ENCODE results near the gene KRT13.

KRT13 gene

DNA sequence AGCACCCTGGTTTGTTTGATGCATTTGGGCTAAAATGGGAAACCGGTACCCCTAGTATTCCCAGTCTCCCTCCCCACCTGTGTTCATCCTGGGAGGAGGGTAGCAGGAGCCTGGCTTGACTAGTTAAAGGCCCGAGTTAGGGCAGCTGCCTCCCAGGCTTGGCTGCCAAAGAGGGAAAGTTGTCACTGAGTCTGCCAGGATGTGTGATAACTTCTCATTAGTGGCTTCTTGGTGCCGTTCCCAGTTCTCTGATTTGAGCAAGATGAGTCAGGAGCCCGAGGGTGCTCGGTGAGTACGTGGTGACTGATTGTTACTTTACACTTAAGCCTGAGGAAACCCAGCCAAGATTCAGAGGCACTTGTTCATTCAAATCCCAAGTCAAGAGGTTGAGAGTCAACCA, 40.7 kb downstream of the KRT13 start:
- H3K27ac ChIP-seq, result no peak overlapping the region
- TF ChIP-seq ZFX (IDR thresholded peaks at IDR 0.05) (no peak), CTCF (conservative IDR thresholded peaks at IDR 0.05) (no peak)

DNA sequence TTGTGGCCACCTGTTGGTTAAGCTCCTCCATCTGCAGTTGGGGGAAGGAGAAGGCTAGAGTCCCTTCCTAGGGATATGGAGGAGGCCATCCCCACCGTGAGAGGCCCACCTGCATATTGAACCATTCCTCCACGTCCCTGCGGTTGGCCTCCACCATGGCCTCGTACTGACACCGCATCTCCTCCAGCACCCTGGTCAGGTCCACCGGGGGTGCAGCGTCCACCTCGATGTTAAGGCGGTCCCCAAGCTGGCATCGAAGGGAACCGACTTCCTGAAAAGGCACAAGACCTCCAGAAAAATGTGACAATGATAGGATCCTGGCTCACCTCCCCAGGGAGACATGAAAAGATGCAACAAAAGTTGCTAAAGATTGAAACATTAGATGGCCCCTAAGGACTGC, 41.2 kb downstream of the KRT13 start:
- TF ChIP-seq ZFX (IDR thresholded peaks at IDR 0.05) (no peak), CTCF (conservative IDR thresholded peaks at IDR 0.05) (no peak)
- no peak overlapping the region for H3K27ac ChIP-seq

DNA sequence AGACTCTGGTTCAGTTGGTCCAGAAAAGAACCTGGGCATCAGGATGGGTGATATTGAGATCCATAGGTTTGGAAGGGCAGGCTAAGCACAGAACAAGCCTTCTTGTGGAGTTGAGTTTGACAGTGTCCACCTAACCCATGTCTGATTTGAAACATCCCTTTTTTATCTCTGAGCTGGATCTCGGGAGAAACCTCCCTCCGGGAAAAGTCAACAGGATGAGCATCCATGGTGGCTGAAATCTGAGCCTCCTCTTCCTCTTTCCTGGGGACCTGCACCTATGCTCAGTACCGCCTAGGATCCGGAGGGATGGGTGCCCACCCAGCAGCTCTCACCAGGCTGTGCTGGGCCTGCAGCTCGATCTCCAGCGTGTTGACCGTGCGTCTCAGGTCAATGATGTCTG, 41.7 kb downstream of the KRT13 start:
- no peak for TF ChIP-seq CTCF (conservative IDR thresholded peaks at IDR 0.05)
- TF ChIP-seq ZFX (IDR thresholded peaks at IDR 0.05), result no peak
- H3K27ac ChIP-seq, result no peak overlapping the region

GRCh38 chr17:41462705-41463104, 42.7 kb downstream of the KRT13 start:
- TF ChIP-seq CTCF (conservative IDR thresholded peaks at IDR 0.05) (no peak), ZFX (IDR thresholded peaks at IDR 0.05) (no peak)
- no peak overlapping the region for H3K27ac ChIP-seq

DNA sequence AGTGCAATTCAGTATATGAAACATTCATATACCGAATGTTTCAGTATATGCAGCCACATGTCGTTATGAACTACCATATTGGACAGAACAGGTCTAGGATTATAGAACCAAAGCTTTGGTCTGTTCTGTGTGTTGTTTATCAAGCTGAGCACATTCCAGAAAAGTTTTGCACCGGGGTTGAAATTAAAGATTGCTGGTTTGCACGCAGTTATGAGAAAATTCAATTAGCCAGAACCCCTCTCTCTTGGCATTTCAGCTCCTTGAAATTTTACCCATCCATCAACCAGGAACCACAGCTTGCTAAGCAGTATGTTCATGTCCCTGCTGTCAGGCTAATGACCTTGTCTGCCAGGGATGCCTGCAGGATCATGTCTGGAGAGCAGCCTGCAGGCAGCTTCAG, 47.7 kb downstream of the KRT13 start:
- no peak overlapping the region for H3K27ac ChIP-seq
- TF ChIP-seq CTCF (conservative IDR thresholded peaks at IDR 0.05) (no peak), ZFX (IDR thresholded peaks at IDR 0.05) (no peak)

- TF ChIP-seq CTCF (conservative IDR thresholded peaks at IDR 0.05) (no peak), ZFX (IDR thresholded peaks at IDR 0.05) (no peak)
- no peak overlapping the region for H3K27ac ChIP-seq
Measured at GRCh38 chr17:41456204-41456603, 49.2 kb downstream of the KRT13 start.

DNA sequence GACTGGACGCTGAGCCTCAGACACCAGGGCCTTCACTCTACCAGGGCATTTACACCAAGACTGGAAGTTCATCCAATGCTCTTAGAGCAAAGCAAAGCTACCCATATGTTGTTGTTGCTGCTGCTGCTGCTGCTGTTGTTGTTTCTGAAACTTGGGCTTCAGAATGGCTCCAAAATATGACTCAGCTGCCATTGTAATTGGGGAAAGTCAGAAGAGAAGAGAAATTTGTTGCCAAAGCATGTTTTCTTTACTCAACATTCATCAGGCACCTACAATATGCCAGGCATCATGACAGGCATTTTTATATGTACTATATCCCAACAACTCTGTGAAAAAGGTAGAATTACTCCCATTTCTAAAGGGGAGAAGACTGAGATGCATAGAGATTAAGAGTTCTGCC, 50.2 kb downstream of the KRT13 start:
- no peak overlapping the region for H3K27ac ChIP-seq
- no peak for TF ChIP-seq ZFX (IDR thresholded peaks at IDR 0.05)

GRCh38 chr17:41453066-41453465, 52.3 kb downstream of the KRT13 start:
- H3K27ac ChIP-seq, result no peak overlapping the region
- TF ChIP-seq ZFX (IDR thresholded peaks at IDR 0.05), result no peak
- no peak for TF ChIP-seq CTCF (conservative IDR thresholded peaks at IDR 0.05)
